ENCODE measurements around the gene NWD2.

DNA sequence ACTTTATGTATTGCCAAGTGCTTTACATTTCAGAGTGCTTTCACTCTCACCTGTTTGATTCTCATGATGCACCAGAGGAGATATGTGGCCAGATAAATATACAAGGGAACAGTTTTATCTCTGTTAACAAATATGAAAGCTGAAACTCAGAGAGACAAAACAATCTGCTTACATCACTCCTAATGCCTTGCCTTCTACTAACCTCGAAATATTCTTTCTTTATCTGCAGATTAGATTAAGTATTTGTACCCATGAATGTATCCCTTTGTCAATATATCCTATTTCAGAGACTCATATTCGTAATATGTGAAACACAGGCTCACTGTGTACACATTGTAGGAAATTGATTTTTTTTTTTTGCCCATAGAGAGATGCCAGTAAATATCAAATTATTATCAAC is 178.1 kb downstream of the NWD2 start:
- TF ChIP-seq CTCF (IDR thresholded peaks at IDR 0.05) (no peak), POLR2A (IDR thresholded peaks at IDR 0.05) (no peak)

Measured in testis (tissue), 2 donors.